Astrocyte (in vitro differentiated cells and primary cell): ENCODE data around the gene PPP2R2C.

Experiments used
- EZH2 ChIP-seq: IDR thresholded peaks from 2 replicates; pipeline ENCODE4 v1.6.1; 2012; ENCODE audit warnings: mild to moderate bottlenecking, low read length, inconsistent platforms; ENCODE audit not compliant: insufficient read depth
- TF ChIP-seq, protein P1 (sequence below): IDR thresholded peaks from 2 replicates; pipeline ENCODE4 v1.5.1; 2011; ENCODE audit warnings: low read depth, mild to moderate bottlenecking, inconsistent platforms, low read length, moderate library complexity; ENCODE audit not compliant: insufficient read depth

- TF ChIP-seq, protein P1, sequence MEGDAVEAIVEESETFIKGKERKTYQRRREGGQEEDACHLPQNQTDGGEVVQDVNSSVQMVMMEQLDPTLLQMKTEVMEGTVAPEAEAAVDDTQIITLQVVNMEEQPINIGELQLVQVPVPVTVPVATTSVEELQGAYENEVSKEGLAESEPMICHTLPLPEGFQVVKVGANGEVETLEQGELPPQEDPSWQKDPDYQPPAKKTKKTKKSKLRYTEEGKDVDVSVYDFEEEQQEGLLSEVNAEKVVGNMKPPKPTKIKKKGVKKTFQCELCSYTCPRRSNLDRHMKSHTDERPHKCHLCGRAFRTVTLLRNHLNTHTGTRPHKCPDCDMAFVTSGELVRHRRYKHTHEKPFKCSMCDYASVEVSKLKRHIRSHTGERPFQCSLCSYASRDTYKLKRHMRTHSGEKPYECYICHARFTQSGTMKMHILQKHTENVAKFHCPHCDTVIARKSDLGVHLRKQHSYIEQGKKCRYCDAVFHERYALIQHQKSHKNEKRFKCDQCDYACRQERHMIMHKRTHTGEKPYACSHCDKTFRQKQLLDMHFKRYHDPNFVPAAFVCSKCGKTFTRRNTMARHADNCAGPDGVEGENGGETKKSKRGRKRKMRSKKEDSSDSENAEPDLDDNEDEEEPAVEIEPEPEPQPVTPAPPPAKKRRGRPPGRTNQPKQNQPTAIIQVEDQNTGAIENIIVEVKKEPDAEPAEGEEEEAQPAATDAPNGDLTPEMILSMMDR: no peak
- no peak for TF ChIP-seq EZH2
Measured at GRCh38 chr4:6458528-6458927, 13.9 kb downstream of the PPP2R2C start.
